B cell (primary cell): Measurements from ENCODE around the gene CLSTN2. TPM values are rescaled to one million over a fixed set of nuclear protein-coding genes. Genes with fewer than 3 reads are reported as not detected.

ENCODE experiments used
- ATAC-seq: fragments of 200-7000 bp; cut with Tn5 transposase; one replicate; pipeline ENCODE4 v1.10.0; 2021; ENCODE audit warnings: low read depth, mild to moderate bottlenecking, moderate number of reproducible peaks, moderate library complexity
- CTCF ChIA-PET: fragments of 350-600 bp; sonication (Branson Sonifier 250); formaldehyde crosslinking; loops from one replicate; lab custom pipeline; 2021; ENCODE audit warnings: antibody characterized with exemption, inconsistent platforms; lab: Charles Lee
- POLR2A ChIA-PET: fragments of 350-600 bp; sonication (Branson Sonifier 250); formaldehyde crosslinking; loops from one replicate; lab custom pipeline; 2021; ENCODE audit warnings: antibody characterized with exemption; lab: Charles Lee
- DNase-seq: peaks from one replicate; pipeline ENCODE4 v3.0.0; 2013
- H2AFZ ChIP-seq: 2 replicates; pipeline ENCODE4 v1.6.1; 2012; ENCODE audit warnings: mild to moderate bottlenecking, low read depth, low read length; ENCODE audit not compliant: insufficient read depth, poor library complexity, severe bottlenecking
- H3K27ac ChIP-seq, 2 donors: 1 replicate in 1 of 2; 2 replicates in 1 of 2; pipeline ENCODE4 v1.5.1; 2012 to 2013; ENCODE audit warnings: low read length in 2 of 2, mild to moderate bottlenecking in 2 of 2, moderate library complexity in 1 of 2
- H3K27me3 ChIP-seq, 4 experiments: fragments of 200-600 bp in 1 of 4; sonication (generic) in 1 of 4; replicated peaks in 1 of 4; 1 replicate in 2 of 4; 2 replicates in 2 of 4; pipeline versions ENCODE4 v1.6.1 to v1.7.0; 2013 to 2016; ENCODE audit warnings: low read length in 3 of 4, mild to moderate bottlenecking in 2 of 4, mixed read lengths in 1 of 4, moderate library complexity in 1 of 4; ENCODE audit not compliant: insufficient read depth in 4 of 4, control insufficient read depth in 3 of 4; ENCODE audit errors: control extremely low read depth in 1 of 4
- H3K36me3 ChIP-seq, 2 experiments: replicated peaks in 1 of 2; 1 replicate in 1 of 2; 2 replicates in 1 of 2; pipeline versions ENCODE4 v1.6.1 to v1.7.1; 2013; ENCODE audit warnings: low read length in 1 of 2; ENCODE audit not compliant: insufficient read depth in 2 of 2, control insufficient read depth in 1 of 2; ENCODE audit errors: control extremely low read depth in 1 of 2, extremely low read depth in 1 of 2
- H3K4me1 ChIP-seq, 2 donors: fragments of 200-600 bp in 1 of 2; sonication (generic) in 1 of 2; 1 replicate in 1 of 2; 2 replicates in 1 of 2; pipeline versions ENCODE4 v1.5.1 to v1.6.1; 2013 to 2017; ENCODE audit warnings: low read length in 2 of 2; ENCODE audit not compliant: control insufficient read depth in 2 of 2, insufficient read depth in 2 of 2
- H3K4me2 ChIP-seq: replicated peaks from 2 replicates; pipeline ENCODE3; 2012; ENCODE audit warnings: mild to moderate bottlenecking, low read depth, low read length; ENCODE audit not compliant: poor library complexity, severe bottlenecking
- H3K4me3 ChIP-seq, 5 experiments: fragments of 200-600 bp in 1 of 5; sonication (generic) in 1 of 5; 1 replicate in 3 of 5; 2 replicates in 2 of 5; pipeline versions ENCODE4 v1.5.1 to v1.7.0; 2011 to 2016; ENCODE audit warnings: low read length in 4 of 5, mild to moderate bottlenecking in 4 of 5, low read depth in 2 of 5, control low read depth in 1 of 5, moderate library complexity in 1 of 5; ENCODE audit not compliant: insufficient read depth in 1 of 5; ENCODE audit errors: control extremely low read depth in 1 of 5, extremely low read depth in 1 of 5
- H3K79me2 ChIP-seq: fragments of 200-600 bp; sonication (generic); one replicate; pipeline ENCODE4 v1.6.0; 2016; ENCODE audit warnings: low read length; ENCODE audit not compliant: control insufficient read depth, insufficient read depth
- H3K9ac ChIP-seq: fragments of 200-600 bp; sonication (generic); 2 replicates; pipeline ENCODE4 v1.6.1; 2017; ENCODE audit warnings: mild to moderate bottlenecking, low read length, moderate library complexity
- H3K9me3 ChIP-seq, 3 donors: one replicate each; pipeline versions ENCODE4 v1.6.1 to v1.7.1; 2013; ENCODE audit warnings: low read length in 2 of 3; ENCODE audit not compliant: control insufficient read depth in 2 of 3, insufficient read depth in 1 of 3; ENCODE audit errors: control extremely low read depth in 1 of 3
- H4K20me1 ChIP-seq: 2 replicates; pipeline ENCODE4 v1.6.0; 2012; ENCODE audit warnings: mild to moderate bottlenecking, low read length; ENCODE audit not compliant: insufficient read depth, control insufficient read depth, poor library complexity, severe bottlenecking
- H3K27ac Mint-ChIP-seq: one replicate; pipeline ENCODE4 v1.8.0; 2021; ENCODE audit warnings: mixed read lengths
- H3K27me3 Mint-ChIP-seq: one replicate; pipeline ENCODE4 v1.8.0; 2021; ENCODE audit warnings: mixed read lengths
- H3K4me1 Mint-ChIP-seq: one replicate; pipeline ENCODE4 v1.8.0; 2021; ENCODE audit warnings: mixed read lengths
- H3K4me3 Mint-ChIP-seq: one replicate; pipeline ENCODE4 v1.8.0; 2021; ENCODE audit warnings: mixed read lengths
- H3K9me3 Mint-ChIP-seq: one replicate; pipeline ENCODE4 v1.8.0; 2022; ENCODE audit warnings: mixed read lengths; ENCODE audit not compliant: insufficient read depth
- CTCF ChIP-seq: fragments of 200-600 bp; IDR thresholded peaks from one replicate; pipeline ENCODE4 v1.8.0; 2022; ENCODE audit warnings: antibody characterized with exemption, mild to moderate bottlenecking
- EZH2 ChIP-seq: IDR thresholded peaks from 2 replicates; pipeline ENCODE4 v1.6.1; 2012; ENCODE audit warnings: borderline replicate concordance, low read depth, mild to moderate bottlenecking, moderate library complexity, low read length; ENCODE audit not compliant: insufficient read depth, poor library complexity, severe bottlenecking
- WGBS: methylation state at CpG from one replicate; pipeline ENCODE4 v1.1.5; 2013; ENCODE audit warnings: missing lambda C conversion rate; ENCODE audit not compliant: insufficient coverage; 5-methylcytosine and 5-hydroxymethylcytosine counted together
- intact Hi-C: fragments of 100-400 bp; cut with micrococcal nuclease; formaldehyde crosslinking; loops from one replicate; pipeline ENCODE4 v1.10.0; 2022
- polyA plus RNA-seq: library from polyadenylated mRNA; depleted of rRNA; stranded (reverse); fragments of >200 nt; gene quantifications from 2 replicates; pipeline ENCODE4 v1.2.3, GENCODE V29; 2012
- total RNA-seq, 2 donors: library from RNA; stranded (reverse); fragments of 120-200 nt in 1 of 2; gene quantifications; 1 replicate in 1 of 2; 2 replicates in 1 of 2; pipeline versions ENCODE4 v1.2.3 to v1.2.4, GENCODE V29; 2013 to 2022

The CLSTN2 gene
- total and polyA plus RNA-seq, 2 donors (not counting 1 experiment from before 2014, with no cell fraction given), result not detected

- POLR2A ChIA-PET, result no interaction called here
- H3K9me3 ChIP-seq, result no peaks in the 10 kb centered on the region
- H3K27me3 Mint-ChIP-seq, result peaks cover 5% of the 10 kb centered on the region
- no peak overlapping the region for H3K4me3 Mint-ChIP-seq
- no peaks in the 10 kb centered on the region for H3K9me3 Mint-ChIP-seq
- ATAC-seq (no peak), DNase-seq (no peak)
- no peak overlapping the region for H2AFZ ChIP-seq
- H3K79me2 ChIP-seq, result no peaks in the 10 kb centered on the region
- H4K20me1 ChIP-seq, result no peaks in the 10 kb centered on the region
- H3K27ac Mint-ChIP-seq, result no peak overlapping the region
- no peak overlapping the region for H3K9ac ChIP-seq
- no peaks in the 10 kb centered on the region for H3K4me1 ChIP-seq
- no peaks in the 10 kb centered on the region for H3K4me1 Mint-ChIP-seq
- no peak overlapping the region for H3K4me3 ChIP-seq
- no peaks in the 10 kb centered on the region for H3K36me3 ChIP-seq
- TF ChIP-seq CTCF (no peak), EZH2 (no peak)
- H3K4me2 ChIP-seq, result no peak overlapping the region
- intact Hi-C loops, result no loop called here
- no peak overlapping the region for H3K27ac ChIP-seq
- 91% methylated on average over 2 of the region's 2 CpGs for WGBS
- CTCF ChIA-PET, result no interaction called here
- no peaks in the 10 kb centered on the region for H3K27me3 ChIP-seq
These were observed 210.5 kb downstream of the CLSTN2 start for GRCh38 chr3:140145528-140145927.

DNA sequence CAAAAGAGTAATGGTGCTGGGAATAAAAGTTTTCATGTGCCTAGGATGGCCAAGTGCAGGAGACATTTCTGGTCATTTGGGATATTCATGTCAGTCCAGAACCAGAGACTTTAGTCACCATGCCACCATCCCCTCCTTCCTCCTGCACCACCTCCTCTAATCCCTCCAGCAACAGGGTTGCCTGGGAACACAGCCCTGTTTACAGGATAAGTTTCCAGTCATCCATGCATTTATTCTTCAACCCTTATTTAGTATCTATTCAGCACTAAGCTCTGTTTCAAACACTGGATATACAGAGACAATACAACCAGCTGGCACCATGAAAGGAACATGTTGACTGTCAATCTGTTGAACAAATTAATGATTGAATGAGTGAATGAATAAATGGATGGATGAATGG is 211.7 kb downstream of the CLSTN2 start:
- no peak overlapping the region for H2AFZ ChIP-seq
- TF ChIP-seq CTCF (no peak), EZH2 (no peak)
- intact Hi-C loops, result no loop called here

More for the DNA sequence above, 211.7 kb downstream of the CLSTN2 start:
- H3K9me3 Mint-ChIP-seq, result no peaks in the 10 kb centered on the region
- no peak overlapping the region for H3K27ac Mint-ChIP-seq
- ChIA-PET POLR2A (no interaction called here), CTCF (no interaction called here)
- H3K4me3 Mint-ChIP-seq, result no peak overlapping the region
- Histone ChIP-seq H3K4me1 (no peaks in the 10 kb centered on the region), H3K27me3 (no peaks in the 10 kb centered on the region), H3K9ac (no peak overlapping the region), H3K36me3 (no peaks in the 10 kb centered on the region), H3K27ac (no peak overlapping the region), H3K4me3 (no peak overlapping the region), H3K4me2 (no peak overlapping the region), H3K9me3 (no peaks in the 10 kb centered on the region), H4K20me1 (no peaks in the 10 kb centered on the region), H3K79me2 (no peaks in the 10 kb centered on the region)
- DNase-seq (no peak), ATAC-seq (no peak)
- H3K4me1 Mint-ChIP-seq, result no peaks in the 10 kb centered on the region
- peaks cover 5% of the 10 kb centered on the region for H3K27me3 Mint-ChIP-seq
